NCI-H446 treated with DMSO at 0.1 percent for 48 hours (cell line): ENCODE measurements around the gene RELN.
A peak's percentile ranks its signal among the peaks of the same experiment; 100 is the strongest.

ENCODE experiments used
- DNase-seq: peaks from one replicate; lab custom pipeline; 2025; lab: John Stamatoyannopoulos, UW

The RELN gene

DNA sequence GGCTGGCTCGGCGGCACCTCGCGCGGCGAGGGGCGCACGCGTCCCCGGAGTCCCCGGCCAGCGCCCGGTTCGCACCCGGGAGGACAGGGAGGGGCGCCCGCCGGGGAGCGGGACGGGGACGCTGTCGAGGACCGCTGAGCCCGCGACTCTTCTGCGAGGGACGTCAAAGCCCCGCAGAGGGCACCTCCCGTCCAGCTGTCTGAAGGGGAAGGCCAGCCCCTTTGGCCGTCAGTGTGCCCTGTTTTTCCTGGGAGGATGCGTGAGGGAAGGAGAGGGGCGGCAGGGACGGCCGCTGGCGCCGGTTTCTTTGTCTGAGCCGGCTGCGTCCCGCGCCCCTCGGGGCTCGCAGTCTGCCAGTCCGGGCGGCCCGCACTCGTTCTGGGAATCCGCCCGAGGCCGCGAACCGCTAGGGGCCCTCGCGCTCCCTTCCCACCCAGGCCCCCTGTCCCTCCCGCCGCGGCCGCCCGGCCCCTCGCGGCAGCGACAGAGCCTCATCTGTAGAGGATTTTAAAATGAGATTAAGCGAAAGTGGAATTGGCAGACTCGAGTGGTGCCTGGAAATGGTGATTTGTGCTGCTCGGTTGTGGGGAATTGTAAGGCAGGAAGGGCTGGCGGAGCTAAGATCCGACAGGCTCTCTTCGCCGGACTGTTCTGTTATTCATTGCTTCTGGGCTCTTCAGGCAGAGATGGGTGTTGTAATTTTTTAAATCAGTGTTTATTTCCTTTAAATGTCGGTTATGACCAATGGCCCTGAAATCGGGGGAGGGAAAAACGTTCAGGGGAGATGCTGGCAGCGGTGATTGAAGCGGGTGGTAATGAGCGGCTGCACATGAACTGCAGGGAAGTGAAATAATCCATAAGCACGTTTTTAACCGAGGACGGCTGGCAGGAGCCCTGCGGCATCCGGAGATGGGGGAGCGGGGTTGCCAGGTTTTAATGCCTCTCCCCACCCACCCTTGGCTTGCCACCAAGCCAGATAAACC is 618 bp upstream of the RELN start:
- peak; percentile 57 for DNase-seq

DNA sequence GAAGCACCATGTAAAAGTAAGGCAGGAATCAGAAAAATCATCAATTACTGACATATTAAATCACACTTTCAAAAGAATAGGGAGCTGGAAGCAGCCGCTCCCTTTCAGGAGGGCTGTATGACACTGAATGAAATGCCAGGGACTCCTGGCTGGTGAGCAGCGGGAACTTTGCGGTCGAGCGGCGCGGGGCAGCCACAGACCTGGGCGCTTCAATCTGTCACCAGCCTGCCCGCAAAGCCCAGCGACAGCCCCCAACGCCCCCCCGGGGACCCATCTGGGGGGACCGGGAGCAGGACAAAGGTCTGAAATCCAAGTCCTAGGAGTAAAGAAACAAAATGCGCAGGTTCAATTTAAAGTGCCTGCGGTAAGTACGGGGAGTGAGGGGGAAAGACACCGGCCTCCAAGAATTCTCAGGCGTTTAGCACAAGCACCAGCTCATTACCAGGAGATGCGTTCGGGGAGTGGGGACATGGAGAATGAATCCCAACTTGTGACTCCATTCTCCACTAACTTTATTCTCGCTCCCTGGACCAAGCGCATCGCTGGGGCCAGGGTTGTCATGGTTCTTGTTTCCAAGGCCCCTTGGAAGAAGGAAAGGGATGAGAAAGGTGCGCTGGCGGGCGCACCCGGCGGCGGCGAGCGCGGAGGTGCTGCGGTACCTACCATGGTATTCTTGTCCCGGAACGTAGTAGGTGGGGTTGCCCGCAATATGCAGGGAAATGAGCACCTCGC is 824 bp downstream of the RELN start:
- DNase-seq, result no peak

- no peak for DNase-seq
Measured at GRCh38 chr7:103987451-103987850, 2.0 kb downstream of the RELN start.

DNA sequence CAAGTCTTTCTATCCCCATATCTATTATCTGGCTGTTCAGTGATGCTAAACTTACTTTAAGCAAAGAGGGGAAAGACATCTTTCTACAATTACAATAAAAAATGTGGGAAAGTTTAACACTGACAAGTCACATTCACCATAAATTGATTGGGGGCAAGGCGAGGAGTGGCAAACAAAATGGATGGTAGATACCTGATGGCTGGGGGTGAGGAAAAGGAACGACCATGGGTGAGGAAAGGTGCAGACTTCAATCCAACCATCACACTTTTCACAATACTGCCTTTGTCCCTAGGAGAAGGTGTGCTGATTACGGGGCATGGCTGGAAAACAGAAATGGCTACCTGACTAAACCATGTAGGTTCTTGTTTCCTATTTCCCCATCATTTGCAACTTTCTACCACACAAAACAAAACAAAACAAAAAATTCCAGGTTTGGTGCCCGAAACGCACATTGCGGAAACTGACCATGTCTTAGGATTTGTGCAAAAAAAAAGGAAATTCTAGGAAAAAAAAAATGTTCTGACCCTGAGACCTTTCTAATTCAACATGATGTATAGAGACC is 3.8 kb downstream of the RELN start:
- DNase-seq, result no peak

- no peak for DNase-seq
Measured at GRCh38 chr7:103984050-103984449, 5.4 kb downstream of the RELN start.

- no peak for DNase-seq
Measured at GRCh38 chr7:103983201-103983977, 6.1 kb downstream of the RELN start.

- DNase-seq, result no peak
Measured at GRCh38 chr7:103981003-103981423, 8.4 kb downstream of the RELN start.

GRCh38 chr7:103972779-103973434 is 16.6 kb downstream of the RELN start:
- no peak for DNase-seq

DNA sequence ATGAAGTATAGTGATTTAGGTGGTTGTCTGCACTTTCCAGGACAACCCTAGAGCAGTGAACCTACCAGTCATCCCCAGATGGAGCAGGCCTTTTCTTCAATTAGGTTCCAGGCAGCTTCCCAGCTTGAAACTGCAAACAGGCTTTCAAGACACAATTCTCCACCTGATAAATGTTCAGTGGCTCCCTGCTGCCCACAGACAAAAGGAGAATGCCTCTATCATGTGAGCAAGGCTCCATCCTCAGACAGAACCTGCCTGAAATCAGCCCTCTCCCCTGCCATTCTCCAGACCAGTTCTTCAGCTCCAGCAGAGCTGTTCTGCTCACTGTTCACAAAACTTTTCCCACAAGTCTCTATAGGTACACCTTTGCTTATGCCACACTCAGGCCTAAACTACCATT is 22.1 kb downstream of the RELN start:
- no peak for DNase-seq

GRCh38 chr7:103966593-103967277 is 22.7 kb downstream of the RELN start:
- DNase-seq, result no peak

GRCh38 chr7:103964269-103964668 is 25.2 kb downstream of the RELN start:
- DNase-seq, result no peak

GRCh38 chr7:103962070-103962469 is 27.4 kb downstream of the RELN start:
- no peak for DNase-seq

DNA sequence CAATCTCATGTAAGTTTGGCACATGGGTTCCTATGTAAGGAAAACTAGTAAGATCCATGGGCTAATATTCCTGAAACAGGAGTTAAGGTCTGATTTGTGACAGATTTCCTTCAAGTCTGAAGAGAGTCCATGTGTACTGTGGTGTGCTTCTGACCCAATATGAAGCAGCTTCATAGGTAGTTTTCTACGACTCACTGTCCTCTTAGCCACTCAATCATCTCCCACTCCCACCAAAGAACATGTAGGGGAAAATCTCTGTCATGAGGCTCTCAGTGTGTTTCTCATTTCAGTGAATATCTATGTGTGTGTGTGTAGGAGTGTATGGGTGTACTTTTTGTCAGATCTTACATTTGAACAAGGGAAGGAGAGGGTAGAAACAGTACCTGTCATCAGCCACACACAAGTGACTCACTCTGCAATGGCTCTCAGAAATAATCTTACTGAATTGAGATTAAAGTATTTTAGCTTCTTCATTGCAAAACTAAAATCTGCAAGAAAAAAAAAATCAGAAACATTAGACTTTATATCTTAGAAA is 31.1 kb downstream of the RELN start:
- no peak for DNase-seq

DNA sequence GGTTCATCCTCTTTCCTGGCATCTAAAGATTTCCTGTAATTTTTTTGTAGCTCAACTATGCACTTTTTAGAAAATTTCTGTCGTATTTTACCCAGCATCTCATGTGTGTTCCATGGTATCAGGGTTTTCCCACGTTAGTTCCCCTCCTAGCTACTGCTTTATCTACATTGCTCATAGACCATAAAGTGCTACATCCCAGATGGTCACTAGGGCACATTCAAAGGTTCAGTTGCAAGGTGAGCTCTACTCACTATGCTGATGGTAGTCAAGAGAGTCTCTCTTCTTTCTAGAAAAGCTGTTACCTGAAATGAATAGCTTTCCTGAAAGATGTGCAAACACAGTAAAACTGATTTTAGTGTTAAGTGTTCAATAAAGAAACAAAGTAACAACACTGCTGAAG is 33.5 kb downstream of the RELN start:
- DNase-seq, result no peak

DNA sequence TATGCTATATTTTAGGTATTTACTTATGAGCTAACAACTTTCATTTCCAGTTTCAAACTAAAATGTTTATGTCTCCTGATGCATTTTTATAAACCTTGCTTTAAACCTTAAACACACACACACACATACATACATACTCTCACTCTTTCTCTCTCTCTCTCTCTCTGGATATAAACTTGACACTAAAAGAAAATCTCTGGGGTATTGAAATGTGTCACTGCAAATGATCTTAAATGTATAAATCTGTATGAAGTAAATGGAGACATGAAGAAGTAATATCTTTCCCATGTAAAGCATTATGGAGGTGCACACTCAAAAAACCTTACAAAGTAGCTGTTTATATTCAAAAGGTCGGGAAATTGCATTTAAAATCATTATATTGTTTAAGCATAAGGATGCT is 37.0 kb downstream of the RELN start:
- DNase-seq, result no peak

GRCh38 chr7:103951311-103951710 is 38.1 kb downstream of the RELN start:
- no peak for DNase-seq

DNA sequence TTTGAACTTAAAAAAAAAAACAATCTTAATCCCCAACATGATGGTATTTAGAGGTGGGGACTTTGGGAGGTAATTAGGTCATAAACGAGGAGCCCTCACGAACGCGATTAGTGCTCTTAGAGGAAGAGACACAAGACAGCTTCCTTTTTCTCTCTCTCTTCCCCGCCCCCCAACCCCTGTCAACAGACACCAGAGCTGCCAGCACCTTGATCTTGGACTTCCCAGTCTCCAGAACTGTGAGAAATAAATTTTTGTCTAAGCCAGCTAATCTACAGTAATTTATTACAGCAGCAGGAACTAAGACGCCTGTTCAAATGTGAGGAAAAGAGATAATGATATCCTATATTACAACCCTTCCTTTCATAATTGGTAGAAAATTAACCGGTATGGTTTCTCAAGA is 40.1 kb downstream of the RELN start:
- no peak for DNase-seq

DNA sequence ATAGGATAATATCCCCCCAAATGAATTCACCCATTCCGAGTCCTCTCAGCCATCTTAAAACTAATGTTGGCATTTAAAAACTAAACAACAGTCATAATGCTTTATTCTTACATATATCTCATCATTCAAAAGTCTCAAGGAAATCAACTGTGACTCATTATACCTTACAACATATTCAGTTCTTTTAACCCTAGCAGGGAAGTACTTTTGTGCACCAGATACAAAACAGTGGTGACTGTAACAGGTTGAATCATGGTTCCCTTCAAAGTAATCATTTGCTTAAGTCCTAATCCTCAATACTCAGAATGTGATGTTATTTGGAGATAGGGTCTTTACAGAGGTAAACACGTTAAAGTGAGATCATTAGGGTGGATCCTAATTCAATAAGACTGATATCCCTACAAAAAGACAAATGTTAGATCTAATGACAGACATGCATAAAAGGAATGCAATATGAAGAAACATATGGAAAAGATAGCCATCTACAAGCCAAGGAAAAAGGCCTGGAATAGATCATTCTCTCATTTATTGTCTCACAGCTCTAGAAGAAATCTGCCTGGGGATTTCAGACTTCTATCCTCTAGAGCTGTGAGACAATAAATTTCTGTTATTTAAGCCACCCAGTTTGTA is 42.3 kb downstream of the RELN start:
- DNase-seq, result no peak

- DNase-seq, result no peak
Measured at GRCh38 chr7:103944230-103944900, 45.1 kb downstream of the RELN start.

DNA sequence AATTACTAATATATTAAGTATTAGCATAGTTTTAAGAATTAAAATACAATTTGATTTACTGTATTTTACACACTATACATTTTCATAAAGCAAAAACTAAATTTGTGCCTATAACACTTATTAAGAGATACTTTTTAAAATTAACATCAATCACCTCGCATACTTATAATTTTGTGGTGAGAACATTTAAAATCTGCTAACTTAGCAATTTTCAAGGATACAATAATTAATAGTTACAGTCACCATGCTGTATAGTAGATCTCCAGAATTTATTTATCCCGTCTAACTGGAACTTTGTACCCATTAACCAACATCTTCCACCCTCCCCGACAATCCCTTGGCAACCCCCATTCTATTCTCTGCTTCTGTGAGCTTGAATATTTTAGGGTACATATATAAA is 47.5 kb downstream of the RELN start:
- DNase-seq, result no peak
